Measurements from ENCODE around the gene ZBTB1.

Gene ZBTB1

GRCh38 chr14:64522591-64523355 lies 18.2 kb downstream of the ZBTB1 start:
- H3K36me3 ChIP-seq (ENCODE audit: control insufficient read depth, insufficient read depth, low read length), result no peaks in the 10 kb centered on the region

GRCh38 chr14:64525354-64525753 lies 20.8 kb downstream of the ZBTB1 start:
- Histone ChIP-seq H3K23ac (ENCODE audit: low read length) (no peak overlapping the region), H3K4me1 (ENCODE audit: control insufficient read depth, low read depth, low read length) (no peaks in the 10 kb centered on the region), H3K4me3 (ENCODE audit: low read length) (no peak overlapping the region), H3K36me3 (ENCODE audit: control insufficient read depth, insufficient read depth, low read length) (no peaks in the 10 kb centered on the region), H3K56ac (ENCODE audit: low read length) (no peak overlapping the region), H3K27ac (ENCODE audit: low read depth, low read length) (no peak overlapping the region), H3K4ac (ENCODE audit: low read depth, low read length) (no peak overlapping the region), H3K4me2 (ENCODE audit: low read length) (no peak overlapping the region), H3K9ac (ENCODE audit: low read length) (no peak overlapping the region), H3K79me2 (ENCODE audit: control insufficient read depth, insufficient read depth, low read length) (peaks cover 9% of the 10 kb centered on the region), H3K79me1 (ENCODE audit: low read length) (peaks cover 2% of the 10 kb centered on the region), H4K5ac (ENCODE audit: low read length) (no peak overlapping the region), H3K18ac (ENCODE audit: low read length) (no peak overlapping the region), H2AK5ac (ENCODE audit: low read length) (no peak overlapping the region), H2BK15ac (replicated peaks; ENCODE audit: low read depth) (no peak overlapping the region), H2BK120ac (ENCODE audit: low read depth, low read length) (no peak overlapping the region), H2BK5ac (ENCODE audit: low read length) (no peak overlapping the region), H3K27me3 (ENCODE audit: insufficient read depth, low read length, poor library complexity) (no peaks in the 10 kb centered on the region), H4K8ac (ENCODE audit: low read depth, low read length) (no peak overlapping the region)
- DNase-seq, result no peak
- no CpG with 5 or more reads among the region's 2 CpGs for WGBS (ENCODE audit: extremely low coverage, insufficient coverage, low lambda C conversion rate)

More at GRCh38 chr14:64522591-64523355, 18.2 kb downstream of the ZBTB1 start:
- no peak overlapping the region for H3K18ac ChIP-seq (ENCODE audit: low read length)
- no CpG with 5 or more reads among the region's 9 CpGs for WGBS (ENCODE audit: extremely low coverage, insufficient coverage, low lambda C conversion rate)
- H3K56ac ChIP-seq (ENCODE audit: low read length), result no peak overlapping the region
- no peak overlapping the region for H3K9ac ChIP-seq (ENCODE audit: low read length)
- no peak overlapping the region for H3K4me3 ChIP-seq (ENCODE audit: low read length)
- H3K79me2 ChIP-seq (ENCODE audit: control insufficient read depth, insufficient read depth, low read length), result peaks cover 17% of the 10 kb centered on the region
- no peak overlapping the region for H2BK15ac ChIP-seq (replicated peaks; ENCODE audit: low read depth)
- DNase-seq, result no peak
- no peaks in the 10 kb centered on the region for H3K27me3 ChIP-seq (ENCODE audit: insufficient read depth, low read length, poor library complexity)
- no peak overlapping the region for H2BK120ac ChIP-seq (ENCODE audit: low read depth, low read length)
- no peak overlapping the region for H3K23ac ChIP-seq (ENCODE audit: low read length)
- H3K79me1 ChIP-seq (ENCODE audit: low read length), result peaks cover 4% of the 10 kb centered on the region
- no peak overlapping the region for H3K27ac ChIP-seq (ENCODE audit: low read depth, low read length)
- no peak overlapping the region for H3K4ac ChIP-seq (ENCODE audit: low read depth, low read length)
- no peak overlapping the region for H4K5ac ChIP-seq (ENCODE audit: low read length)
- no peak overlapping the region for H4K8ac ChIP-seq (ENCODE audit: low read depth, low read length)
- no peak overlapping the region for H2BK5ac ChIP-seq (ENCODE audit: low read length)
- H2AK5ac ChIP-seq (ENCODE audit: low read length), result no peak overlapping the region
- H3K4me1 ChIP-seq (ENCODE audit: control insufficient read depth, low read depth, low read length), result no peaks in the 10 kb centered on the region
- no peak overlapping the region for H3K4me2 ChIP-seq (ENCODE audit: low read length)

- no peak overlapping the region for H2BK5ac ChIP-seq (ENCODE audit: low read length)
- H3K27me3 ChIP-seq (ENCODE audit: insufficient read depth, low read length, poor library complexity), result no peaks in the 10 kb centered on the region
- no peaks in the 10 kb centered on the region for H3K4me1 ChIP-seq (ENCODE audit: control insufficient read depth, low read depth, low read length)
- no peak overlapping the region for H2BK15ac ChIP-seq (replicated peaks; ENCODE audit: low read depth)
- H3K56ac ChIP-seq (ENCODE audit: low read length), result no peak overlapping the region
- no peak overlapping the region for H4K5ac ChIP-seq (ENCODE audit: low read length)
- no peaks in the 10 kb centered on the region for H3K79me2 ChIP-seq (ENCODE audit: control insufficient read depth, insufficient read depth, low read length)
- no peak overlapping the region for H3K4me3 ChIP-seq (ENCODE audit: low read length)
- no peak overlapping the region for H4K8ac ChIP-seq (ENCODE audit: low read depth, low read length)
- no peak overlapping the region for H3K18ac ChIP-seq (ENCODE audit: low read length)
- H3K36me3 ChIP-seq (ENCODE audit: control insufficient read depth, insufficient read depth, low read length), result no peaks in the 10 kb centered on the region
- H3K9ac ChIP-seq (ENCODE audit: low read length), result no peak overlapping the region
- H2AK5ac ChIP-seq (ENCODE audit: low read length), result no peak overlapping the region
- no peaks in the 10 kb centered on the region for H3K79me1 ChIP-seq (ENCODE audit: low read length)
- no peak overlapping the region for H3K4me2 ChIP-seq (ENCODE audit: low read length)
- no CpG with 5 or more reads among the region's 2 CpGs for WGBS (ENCODE audit: extremely low coverage, insufficient coverage, low lambda C conversion rate)
- H3K4ac ChIP-seq (ENCODE audit: low read depth, low read length), result no peak overlapping the region
- H3K23ac ChIP-seq (ENCODE audit: low read length), result no peak overlapping the region
- H2BK120ac ChIP-seq (ENCODE audit: low read depth, low read length), result no peak overlapping the region
- H3K27ac ChIP-seq (ENCODE audit: low read depth, low read length), result no peak overlapping the region
- DNase-seq, result no peak
Observed at GRCh38 chr14:64531567-64531966, 27.0 kb downstream of the ZBTB1 start.

GRCh38 chr14:64536488-64537245 lies 32.1 kb downstream of the ZBTB1 start:
- H3K4me2 ChIP-seq (ENCODE audit: low read length), result no peak overlapping the region
- no peak overlapping the region for H2BK15ac ChIP-seq (replicated peaks; ENCODE audit: low read depth)
- H3K18ac ChIP-seq (ENCODE audit: low read length), result no peak overlapping the region
- H3K4ac ChIP-seq (ENCODE audit: low read depth, low read length), result no peak overlapping the region
- H3K79me1 ChIP-seq (ENCODE audit: low read length), result no peaks in the 10 kb centered on the region
- H3K9ac ChIP-seq (ENCODE audit: low read length), result no peak overlapping the region
- H4K5ac ChIP-seq (ENCODE audit: low read length), result no peak overlapping the region
- peak; percentile 71 for DNase-seq
- no peak overlapping the region for H2BK5ac ChIP-seq (ENCODE audit: low read length)
- H3K36me3 ChIP-seq (ENCODE audit: control insufficient read depth, insufficient read depth, low read length), result no peaks in the 10 kb centered on the region
- no peaks in the 10 kb centered on the region for H3K79me2 ChIP-seq (ENCODE audit: control insufficient read depth, insufficient read depth, low read length)
- H3K56ac ChIP-seq (ENCODE audit: low read length), result peak overlapping the region; percentile 30
- no peak overlapping the region for H2AK5ac ChIP-seq (ENCODE audit: low read length)
- no peaks in the 10 kb centered on the region for H3K27me3 ChIP-seq (ENCODE audit: insufficient read depth, low read length, poor library complexity)
- peaks cover 2% of the 10 kb centered on the region for H3K4me1 ChIP-seq (ENCODE audit: control insufficient read depth, low read depth, low read length)
- H2BK120ac ChIP-seq (ENCODE audit: low read depth, low read length), result no peak overlapping the region
- H3K4me3 ChIP-seq (ENCODE audit: low read length), result no peak overlapping the region
- no peak overlapping the region for H3K23ac ChIP-seq (ENCODE audit: low read length)
- no CpG with 5 or more reads among the region's 4 CpGs for WGBS (ENCODE audit: extremely low coverage, insufficient coverage, low lambda C conversion rate)
- H3K27ac ChIP-seq (ENCODE audit: low read depth, low read length), result no peak overlapping the region
- no peak overlapping the region for H4K8ac ChIP-seq (ENCODE audit: low read depth, low read length)

- peak within 1 kb of the TSS; percentile 50 for H3K4me2 ChIP-seq (ENCODE audit: low read length)
- H4K8ac ChIP-seq (ENCODE audit: low read depth, low read length), result peak within 1 kb of the TSS; percentile 68
- H4K5ac ChIP-seq (ENCODE audit: low read length), result no peak within 1 kb of the TSS
- H3K18ac ChIP-seq (ENCODE audit: low read length), result peak within 1 kb of the TSS; percentile 65
- H2BK15ac ChIP-seq (replicated peaks; ENCODE audit: low read depth), result no peak within 1 kb of the TSS
- no peak within 1 kb of the TSS for H2BK5ac ChIP-seq (ENCODE audit: low read length)
- no peak within 1 kb of the TSS for H3K4ac ChIP-seq (ENCODE audit: low read depth, low read length)
- peak within 1 kb of the TSS; percentile 62 for H3K9ac ChIP-seq (ENCODE audit: low read length)
- H3K79me1 ChIP-seq (ENCODE audit: low read length), result no peaks in the 10 kb centered on the region
- peak within 1 kb of the TSS; percentile 58 for H3K27ac ChIP-seq (ENCODE audit: low read depth, low read length)
- H2AK5ac ChIP-seq (ENCODE audit: low read length), result peak within 1 kb of the TSS; percentile 43
- no peak within 1 kb of the TSS for H2BK120ac ChIP-seq (ENCODE audit: low read depth, low read length)
- H3K36me3 ChIP-seq (ENCODE audit: control insufficient read depth, insufficient read depth, low read length), result no peaks in the 10 kb centered on the region
- no peak within 1 kb of the TSS for H3K23ac ChIP-seq (ENCODE audit: low read length)
- H3K56ac ChIP-seq (ENCODE audit: low read length), result peak within 1 kb of the TSS; percentile 84
- no CpG with 5 or more reads among the region's 79 CpGs for WGBS (ENCODE audit: extremely low coverage, insufficient coverage, low lambda C conversion rate)
- H3K4me3 ChIP-seq (ENCODE audit: low read length), result peak within 1 kb of the TSS; percentile 45
- peak; percentile 100 for DNase-seq
- H3K79me2 ChIP-seq (ENCODE audit: control insufficient read depth, insufficient read depth, low read length), result no peaks in the 10 kb centered on the region
- no peaks in the 10 kb centered on the region for H3K27me3 ChIP-seq (ENCODE audit: insufficient read depth, low read length, poor library complexity)
- H3K4me1 ChIP-seq (ENCODE audit: control insufficient read depth, low read depth, low read length), result peaks cover 2% of the 10 kb centered on the region
Observed at GRCh38 chr14:64540208-64541202, 35.9 kb downstream of the ZBTB1 start, which contains the start of gene HSPA2. Gene HSPA2, plus strand, starts transcription at chr14:64540741. Its CDS starts 109 bp downstream, at chr14:64540850.
